Measurements from ENCODE around the gene NSG1. TPM values are rescaled to one million over a fixed set of nuclear protein-coding genes. Genes with fewer than 3 reads are reported as not detected.

The NSG1 gene
- total RNA-seq, 1 experiment from 2014 or later, result not detected

- intact Hi-C loops (cut with micrococcal nuclease), result no loop called here
- POLR2A ChIA-PET (ENCODE audit: unreplicated experiment), result no interaction called here
- no peaks in the 10 kb centered on the region for H4K20me1 ChIP-seq (ENCODE audit: low read length)
- no peak overlapping the region for H3K4me2 ChIP-seq (ENCODE audit: low read length)
- no peak for ATAC-seq
- no peak overlapping the region for H3K9ac ChIP-seq (ENCODE audit: low read length)
- H3F3A ChIP-seq (ENCODE audit: low read length, unreplicated experiment), result no peaks in the 10 kb centered on the region
- no peak for DNase-seq
- H3K9me2 ChIP-seq (replicated peaks; ENCODE audit: low read length), result no peaks in the 10 kb centered on the region
- H3K27ac ChIP-seq (ENCODE audit: low read length), result no peak overlapping the region
- peaks cover 2% of the 10 kb centered on the region; the same call in 1 of the 2 replicates for H3K27me3 ChIP-seq (ENCODE audit: low read length)
- CTCF ChIA-PET, result no interaction called here
- no peaks in the 10 kb centered on the region for H3K36me3 ChIP-seq (ENCODE audit: low read depth, low read length)
- BruUV-seq (replicated peaks), result no TSS peak
- no peaks in the 10 kb centered on the region for H3K79me2 ChIP-seq (ENCODE audit: low read length)
- no peak overlapping the region for H3K4me3 ChIP-seq (ENCODE audit: low read length)
- TF ChIP-seq EZH2 (IDR thresholded peaks at IDR 0.05; ENCODE audit: low read length, unreplicated experiment), result no peak
- TF ChIP-seq EZH2phosphoT487 (IDR thresholded peaks at IDR 0.05; ENCODE audit: borderline replicate concordance, low read length), result no peak
- no peak for TF ChIP-seq CTCF (conservative IDR thresholded peaks at IDR 0.05; ENCODE audit: low read depth, low read length)
- no peaks in the 10 kb centered on the region for H3K4me1 ChIP-seq (ENCODE audit: insufficient read depth, low read length)
- H3K9me3 ChIP-seq (ENCODE audit: low read length), result no peaks in the 10 kb centered on the region
- no peak overlapping the region for H2AFZ ChIP-seq (ENCODE audit: low read length)
These were observed 22.8 kb upstream of the NSG1 start for GRCh38 chr4:4364061-4364460.

GRCh38 chr4:4364486-4365208, 22.3 kb upstream of the NSG1 start:
- Histone ChIP-seq H3K4me1 (ENCODE audit: insufficient read depth, low read length) (no peaks in the 10 kb centered on the region), H3K4me3 (ENCODE audit: low read length) (no peak overlapping the region), H2AFZ (ENCODE audit: low read length) (no peak overlapping the region), H3K27me3 (ENCODE audit: low read length) (no peaks in the 10 kb centered on the region), H3K9me2 (replicated peaks; ENCODE audit: low read length) (no peaks in the 10 kb centered on the region), H3K9ac (ENCODE audit: low read length) (no peak overlapping the region), H4K20me1 (ENCODE audit: low read length) (no peaks in the 10 kb centered on the region), H3K79me2 (ENCODE audit: low read length) (no peaks in the 10 kb centered on the region), H3F3A (ENCODE audit: low read length, unreplicated experiment) (no peaks in the 10 kb centered on the region), H3K27ac (ENCODE audit: low read length) (no peak overlapping the region), H3K4me2 (ENCODE audit: low read length) (no peak overlapping the region), H3K36me3 (ENCODE audit: low read depth, low read length) (no peaks in the 10 kb centered on the region), H3K9me3 (ENCODE audit: low read length) (no peaks in the 10 kb centered on the region)
- BruUV-seq (replicated peaks), result no TSS peak
- intact Hi-C loops (cut with micrococcal nuclease), result no loop called here
- ATAC-seq (no peak), DNase-seq (no peak)
- CTCF ChIA-PET, result no interaction called here
- POLR2A ChIA-PET (ENCODE audit: unreplicated experiment), result no interaction called here
- TF ChIP-seq EZH2phosphoT487 (IDR thresholded peaks at IDR 0.05; ENCODE audit: borderline replicate concordance, low read length), result no peak
- TF ChIP-seq EZH2 (IDR thresholded peaks at IDR 0.05; ENCODE audit: low read length, unreplicated experiment), result no peak
- TF ChIP-seq CTCF (conservative IDR thresholded peaks at IDR 0.05; ENCODE audit: low read depth, low read length), result no peak

GRCh38 chr4:4368809-4369580, 17.9 kb upstream of the NSG1 start:
- Histone ChIP-seq H3K79me2 (ENCODE audit: low read length) (no peaks in the 10 kb centered on the region), H3K9me3 (ENCODE audit: low read length) (no peaks in the 10 kb centered on the region), H3K27me3 (ENCODE audit: low read length) (peaks cover 16% of the 10 kb centered on the region), H3K4me3 (ENCODE audit: low read length) (no peak overlapping the region), H3K36me3 (ENCODE audit: low read depth, low read length) (no peaks in the 10 kb centered on the region), H2AFZ (ENCODE audit: low read length) (no peak overlapping the region), H3K9me2 (replicated peaks; ENCODE audit: low read length) (no peaks in the 10 kb centered on the region), H3K4me2 (ENCODE audit: low read length) (no peak overlapping the region), H4K20me1 (ENCODE audit: low read length) (no peaks in the 10 kb centered on the region), H3F3A (ENCODE audit: low read length, unreplicated experiment) (no peaks in the 10 kb centered on the region), H3K9ac (ENCODE audit: low read length) (no peak overlapping the region), H3K4me1 (ENCODE audit: insufficient read depth, low read length) (no peaks in the 10 kb centered on the region), H3K27ac (ENCODE audit: low read length) (no peak overlapping the region)
- ATAC-seq (no peak), DNase-seq (no peak)
- TF ChIP-seq EZH2phosphoT487 (IDR thresholded peaks at IDR 0.05; ENCODE audit: borderline replicate concordance, low read length) (no peak), EZH2 (IDR thresholded peaks at IDR 0.05; ENCODE audit: low read length, unreplicated experiment) (no peak)
- ChIA-PET POLR2A (ENCODE audit: unreplicated experiment) (no interaction called here), CTCF (no interaction called here)
- intact Hi-C loops (cut with micrococcal nuclease), result no loop called here
- BruUV-seq (replicated peaks), result no TSS peak
